OCI-LY7 (cell line): ENCODE results near the gene TMEM169.

Experiments
- EZH2phosphoT487 ChIP-seq: fragments of 200-600 bp; sonication (generic); IDR thresholded peaks from 2 replicates; pipeline ENCODE4 v1.6.1; 2018; ENCODE audit warnings: low read depth, borderline replicate concordance, mild to moderate bottlenecking, mixed run types, antibody characterized with exemption, low read length, moderate library complexity, mixed read lengths
- TF ChIP-seq, protein P1 (sequence below): fragments of 200-600 bp; sonication (generic); conservative IDR thresholded peaks from 2 replicates; pipeline ENCODE4 v1.5.1; 2014; ENCODE audit warnings: mild to moderate bottlenecking, antibody characterized with exemption, low read length, moderate library complexity, mixed read lengths

DNA sequence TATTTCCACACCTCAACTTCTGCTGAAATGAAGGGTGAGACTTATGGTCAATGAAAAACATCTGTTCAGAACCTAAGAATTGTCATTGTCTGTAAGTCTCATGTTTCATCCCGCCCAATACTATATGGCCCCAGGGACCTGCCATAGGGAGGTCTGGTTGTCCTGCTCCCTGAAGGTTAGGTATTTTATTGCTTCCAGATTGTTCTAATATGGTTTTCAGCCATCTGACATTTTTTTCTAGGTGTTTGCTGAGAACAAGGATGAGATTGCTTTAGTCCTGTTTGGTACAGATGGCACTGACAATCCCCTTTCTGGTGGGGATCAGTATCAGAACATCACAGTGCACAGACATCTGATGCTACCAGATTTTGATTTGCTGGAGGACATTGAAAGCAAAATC lies 34.7 kb downstream of the TMEM169 start:
- TF ChIP-seq, protein P1, sequence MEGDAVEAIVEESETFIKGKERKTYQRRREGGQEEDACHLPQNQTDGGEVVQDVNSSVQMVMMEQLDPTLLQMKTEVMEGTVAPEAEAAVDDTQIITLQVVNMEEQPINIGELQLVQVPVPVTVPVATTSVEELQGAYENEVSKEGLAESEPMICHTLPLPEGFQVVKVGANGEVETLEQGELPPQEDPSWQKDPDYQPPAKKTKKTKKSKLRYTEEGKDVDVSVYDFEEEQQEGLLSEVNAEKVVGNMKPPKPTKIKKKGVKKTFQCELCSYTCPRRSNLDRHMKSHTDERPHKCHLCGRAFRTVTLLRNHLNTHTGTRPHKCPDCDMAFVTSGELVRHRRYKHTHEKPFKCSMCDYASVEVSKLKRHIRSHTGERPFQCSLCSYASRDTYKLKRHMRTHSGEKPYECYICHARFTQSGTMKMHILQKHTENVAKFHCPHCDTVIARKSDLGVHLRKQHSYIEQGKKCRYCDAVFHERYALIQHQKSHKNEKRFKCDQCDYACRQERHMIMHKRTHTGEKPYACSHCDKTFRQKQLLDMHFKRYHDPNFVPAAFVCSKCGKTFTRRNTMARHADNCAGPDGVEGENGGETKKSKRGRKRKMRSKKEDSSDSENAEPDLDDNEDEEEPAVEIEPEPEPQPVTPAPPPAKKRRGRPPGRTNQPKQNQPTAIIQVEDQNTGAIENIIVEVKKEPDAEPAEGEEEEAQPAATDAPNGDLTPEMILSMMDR: no peak
- TF ChIP-seq EZH2phosphoT487: no peak
